AG04450 (cell line): ENCODE measurements around the gene MYO5C. TPM values are rescaled to one million over a fixed set of nuclear protein-coding genes. Genes with fewer than 3 reads are reported as not detected.
A peak's percentile ranks its signal among the peaks of the same experiment; 100 is the strongest.

ENCODE experiments used
- CTCF ChIA-PET: fragments of 300-600, 350-600 bp; formaldehyde crosslinking; extraction: SDS; loops from one replicate; lab custom pipeline; 2022; ENCODE audit warnings: antibody characterized with exemption, inconsistent platforms; lab: Charles Lee
- POLR2A ChIA-PET: fragments of 350-600 bp; formaldehyde crosslinking; extraction: SDS; loops from one replicate; lab custom pipeline; 2021; ENCODE audit warnings: antibody characterized with exemption, inconsistent platforms; lab: Yijun Ruan, JAX
- DNase-seq: peaks from one replicate; pipeline ENCODE4 v3.0.0-alpha.2; 2011; ENCODE audit warnings: low read depth, low spot score
- H3K27ac ChIP-seq: one replicate; pipeline ENCODE4 v1.5.1; 2012; ENCODE audit warnings: low read depth, low read length, control low read depth
- H3K27me3 ChIP-seq: one replicate; pipeline ENCODE4 v1.6.0; 2012; ENCODE audit warnings: low read length; ENCODE audit not compliant: control insufficient read depth, insufficient read depth
- H3K4me3 ChIP-seq: 2 replicates; pipeline ENCODE4 v1.5.1; 2011; ENCODE audit warnings: mild to moderate bottlenecking, low read depth, low read length, control low read depth
- H3K9me3 ChIP-seq: 2 replicates; pipeline ENCODE4 v1.5.1; 2012; ENCODE audit warnings: low read length; ENCODE audit not compliant: control insufficient read depth, insufficient read depth
- polyA plus RNA-seq: library from polyadenylated mRNA; depleted of rRNA; stranded (reverse); fragments of >200 nt; gene quantifications from 2 replicates; pipeline ENCODE4 v1.2.3, GENCODE V29; 2011
- TF ChIP-seq, protein P1 (sequence below): IDR thresholded peaks from 2 replicates; pipeline ENCODE4 v1.5.1; 2011; ENCODE audit warnings: low read depth, low read length, control low read depth, inconsistent platforms

The MYO5C gene
- polyA plus RNA-seq, 1 experiment: 0.24 TPM

DNA sequence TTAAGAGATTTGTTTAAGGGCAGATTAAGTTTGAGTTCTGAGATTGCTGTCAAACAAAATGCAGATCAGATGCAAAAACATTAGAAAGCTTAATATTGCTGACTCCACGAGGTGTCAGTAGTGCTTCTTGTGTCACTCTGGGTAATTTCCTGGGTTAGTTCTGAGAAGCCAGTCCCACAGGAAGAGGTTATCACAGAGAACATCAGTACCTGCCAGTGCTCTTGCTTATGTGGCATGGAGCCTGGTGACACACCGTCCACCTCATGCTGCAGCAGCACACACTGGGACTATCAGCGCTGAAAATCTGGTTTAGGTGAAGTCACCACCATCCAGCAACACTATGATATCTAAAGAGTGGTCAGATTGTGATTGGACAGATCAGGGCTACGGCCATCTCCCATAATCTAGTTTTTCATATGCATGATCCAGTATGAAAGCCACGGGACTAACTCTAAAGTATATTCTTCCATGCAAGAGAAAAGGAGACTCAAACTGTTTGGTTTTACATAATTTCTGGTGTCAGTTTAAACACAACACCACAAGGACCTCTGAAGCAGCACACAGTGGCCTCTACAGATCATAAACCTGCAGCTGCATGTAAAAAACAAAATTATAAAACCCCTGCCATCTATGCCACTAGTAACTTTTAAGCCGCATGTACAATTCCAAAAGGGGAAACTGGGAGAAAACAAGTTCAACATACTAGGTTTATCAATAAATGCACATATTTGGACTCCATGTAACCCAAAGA is 36.1 kb upstream of the MYO5C start:
- Histone ChIP-seq H3K9me3 (no peaks in the 10 kb centered on the region), H3K27ac (no peak overlapping the region), H3K27me3 (no peaks in the 10 kb centered on the region), H3K4me3 (no peak overlapping the region)
- DNase-seq: no peak
- CTCF ChIA-PET: interaction anchor here (0.7 to 1.2 kb wide), 5 partner anchors 75 to 404 kb away, joined by 3 to 6 read pairs (median 4); no protein-coding TSS in a partner anchor
- TF ChIP-seq, protein P1, sequence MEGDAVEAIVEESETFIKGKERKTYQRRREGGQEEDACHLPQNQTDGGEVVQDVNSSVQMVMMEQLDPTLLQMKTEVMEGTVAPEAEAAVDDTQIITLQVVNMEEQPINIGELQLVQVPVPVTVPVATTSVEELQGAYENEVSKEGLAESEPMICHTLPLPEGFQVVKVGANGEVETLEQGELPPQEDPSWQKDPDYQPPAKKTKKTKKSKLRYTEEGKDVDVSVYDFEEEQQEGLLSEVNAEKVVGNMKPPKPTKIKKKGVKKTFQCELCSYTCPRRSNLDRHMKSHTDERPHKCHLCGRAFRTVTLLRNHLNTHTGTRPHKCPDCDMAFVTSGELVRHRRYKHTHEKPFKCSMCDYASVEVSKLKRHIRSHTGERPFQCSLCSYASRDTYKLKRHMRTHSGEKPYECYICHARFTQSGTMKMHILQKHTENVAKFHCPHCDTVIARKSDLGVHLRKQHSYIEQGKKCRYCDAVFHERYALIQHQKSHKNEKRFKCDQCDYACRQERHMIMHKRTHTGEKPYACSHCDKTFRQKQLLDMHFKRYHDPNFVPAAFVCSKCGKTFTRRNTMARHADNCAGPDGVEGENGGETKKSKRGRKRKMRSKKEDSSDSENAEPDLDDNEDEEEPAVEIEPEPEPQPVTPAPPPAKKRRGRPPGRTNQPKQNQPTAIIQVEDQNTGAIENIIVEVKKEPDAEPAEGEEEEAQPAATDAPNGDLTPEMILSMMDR: peak; percentile 50
- POLR2A ChIA-PET: no interaction called here

DNA sequence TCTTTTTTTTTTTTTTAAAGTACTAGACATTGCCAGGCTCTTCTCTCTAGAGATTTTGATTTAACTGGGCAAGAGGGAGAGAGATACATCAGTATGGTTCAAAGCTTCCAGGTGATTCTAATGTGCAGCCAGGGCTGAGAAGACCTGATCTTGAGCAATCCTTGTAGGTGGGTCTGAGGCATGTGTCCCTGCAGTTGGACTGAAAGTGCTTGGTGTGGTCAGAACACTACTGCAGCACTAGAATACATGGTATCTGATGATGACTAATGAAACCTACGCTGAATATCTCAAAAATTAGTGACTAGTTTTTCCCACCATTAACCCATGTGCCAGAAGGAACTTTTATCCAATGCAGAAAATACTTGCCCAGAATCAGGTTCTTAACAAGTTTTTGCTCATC is 34.4 kb upstream of the MYO5C start:
- CTCF ChIA-PET: no interaction called here
- TF ChIP-seq, protein P1: no peak
- POLR2A ChIA-PET: no interaction called here

DNA sequence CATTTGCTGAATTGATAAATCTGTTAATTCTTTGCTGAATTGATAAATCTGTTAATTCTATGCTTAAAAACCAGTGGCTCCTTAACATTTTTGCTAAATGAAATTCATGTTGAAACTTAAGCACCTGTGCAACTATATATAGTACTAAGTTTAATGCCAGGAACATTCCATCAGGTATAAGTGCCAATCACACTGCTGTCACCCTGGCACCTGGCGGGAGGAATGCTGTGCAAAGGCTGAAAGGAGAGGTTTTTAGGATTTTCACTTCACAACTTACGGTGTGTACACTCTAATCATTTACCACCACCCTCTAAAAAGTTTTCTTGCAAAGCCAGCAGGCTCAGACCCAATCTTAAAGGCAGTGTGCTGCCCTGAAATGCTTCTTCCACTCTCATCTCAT is 33.5 kb upstream of the MYO5C start:
- no peak for DNase-seq
- Histone ChIP-seq H3K27me3 (no peaks in the 10 kb centered on the region), H3K9me3 (no peaks in the 10 kb centered on the region), H3K27ac (no peak overlapping the region), H3K4me3 (no peak overlapping the region)
- TF ChIP-seq, protein P1: no peak
- ChIA-PET CTCF (no interaction called here), POLR2A (no interaction called here)

More for the DNA sequence above, 34.4 kb upstream of the MYO5C start:
- no peaks in the 10 kb centered on the region for H3K9me3 ChIP-seq
- no peaks in the 10 kb centered on the region for H3K27me3 ChIP-seq
- H3K4me3 ChIP-seq: no peak overlapping the region
- DNase-seq: no peak
- no peak overlapping the region for H3K27ac ChIP-seq

DNA sequence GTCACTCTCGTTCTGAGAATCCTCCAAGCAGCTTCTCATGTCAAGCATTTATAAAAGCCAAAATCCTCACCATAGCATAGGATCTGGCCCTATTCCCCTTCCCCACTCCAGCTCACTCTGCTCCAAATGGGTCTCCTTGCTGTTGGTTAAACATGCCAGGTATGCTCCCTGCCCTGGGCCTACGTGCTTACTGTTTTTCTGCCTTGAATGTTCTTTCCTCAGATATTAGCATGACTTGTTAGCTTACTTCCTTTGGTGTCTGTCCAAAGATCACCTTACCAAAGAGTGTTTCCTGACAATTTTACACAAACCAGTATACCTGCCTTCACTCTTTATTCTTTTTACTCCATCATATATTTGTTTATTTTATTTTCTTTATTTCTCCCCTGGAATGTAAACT is 33.1 kb upstream of the MYO5C start:
- Histone ChIP-seq H3K4me3 (no peak overlapping the region), H3K27ac (no peak overlapping the region), H3K27me3 (no peaks in the 10 kb centered on the region), H3K9me3 (no peaks in the 10 kb centered on the region)
- CTCF ChIA-PET: no interaction called here
- POLR2A ChIA-PET: no interaction called here
- TF ChIP-seq, protein P1: no peak
- DNase-seq: no peak

- no peak for DNase-seq
- H3K4me3 ChIP-seq: no peak overlapping the region
- no peak overlapping the region for H3K27ac ChIP-seq
- POLR2A ChIA-PET: no interaction called here
- CTCF ChIA-PET: no interaction called here
- H3K27me3 ChIP-seq: no peaks in the 10 kb centered on the region
- TF ChIP-seq, protein P1: no peak
- H3K9me3 ChIP-seq: no peaks in the 10 kb centered on the region
Observed at GRCh38 chr15:52326756-52327155, 31.2 kb upstream of the MYO5C start.
